SK-N-DZ (cell line): ENCODE data around the gene CDH1.
A peak's percentile ranks its signal among the peaks of the same experiment; 100 is the strongest.

Experiments used
- DNase-seq: peaks from one replicate; pipeline ENCODE4 v3.0.0-alpha.2; 2015; ENCODE audit warnings: low spot score

Gene CDH1

GRCh38 chr16:68732042-68732680 lies 4.9 kb upstream of the CDH1 start:
- no peak for DNase-seq

- DNase-seq = no peak
These were observed 4.2 kb upstream of the CDH1 start for GRCh38 chr16:68732741-68733399.

GRCh38 chr16:68733570-68733969 lies 3.5 kb upstream of the CDH1 start:
- DNase-seq = no peak

GRCh38 chr16:68734782-68735181 lies 2.3 kb upstream of the CDH1 start:
- DNase-seq = no peak

GRCh38 chr16:68736561-68736960 lies 531 bp upstream of the CDH1 start:
- DNase-seq = no peak

- DNase-seq = no peak
These were observed 888 bp downstream of the CDH1 start for GRCh38 chr16:68737730-68738629.

- DNase-seq = no peak
These were observed 3.0 kb downstream of the CDH1 start for GRCh38 chr16:68739964-68740627.

- DNase-seq = no peak
These were observed 3.7 kb downstream of the CDH1 start for GRCh38 chr16:68740628-68741346.

GRCh38 chr16:68743664-68744063 lies 6.6 kb downstream of the CDH1 start:
- DNase-seq = no peak

- no peak for DNase-seq
These were observed 7.7 kb downstream of the CDH1 start for GRCh38 chr16:68744744-68745280.

GRCh38 chr16:68746951-68747350 lies 9.9 kb downstream of the CDH1 start:
- no peak for DNase-seq

GRCh38 chr16:68749432-68749831 lies 12.3 kb downstream of the CDH1 start:
- DNase-seq = no peak

- DNase-seq = no peak
These were observed 13.2 kb downstream of the CDH1 start for GRCh38 chr16:68750193-68750695.

- DNase-seq = no peak
These were observed 14.1 kb downstream of the CDH1 start for GRCh38 chr16:68751160-68751559.

GRCh38 chr16:68752602-68753001 lies 15.5 kb downstream of the CDH1 start:
- peak; percentile 20 for DNase-seq

- DNase-seq = no peak
These were observed 17.1 kb downstream of the CDH1 start for GRCh38 chr16:68754084-68754792.

GRCh38 chr16:68756239-68756915 lies 19.3 kb downstream of the CDH1 start:
- no peak for DNase-seq

- no peak for DNase-seq
These were observed 20.5 kb downstream of the CDH1 start for GRCh38 chr16:68757625-68757935.

- DNase-seq = no peak
These were observed 22.0 kb downstream of the CDH1 start for GRCh38 chr16:68759062-68759461.
